ENCODE measurements around the gene SIGLEC6.

- TF ChIP-seq EZH2 (IDR thresholded peaks at IDR 0.05; ENCODE audit: insufficient read depth, poor library complexity, severe bottlenecking) (no peak), EZH2phosphoT487 (IDR thresholded peaks at IDR 0.05; ENCODE audit: insufficient read depth, low read depth) (no peak)
Measured at GRCh38 chr19:51503896-51504295, 27.6 kb downstream of the SIGLEC6 start.
